ENCODE data around the gene LDLRAD1. TPM values are rescaled to one million over a fixed set of nuclear protein-coding genes. Genes with fewer than 3 reads are reported as not detected.

The LDLRAD1 gene
- total and polyA plus RNA-seq, 4 donors = 8.0 to 30.1 (median 26.8) TPM

DNA sequence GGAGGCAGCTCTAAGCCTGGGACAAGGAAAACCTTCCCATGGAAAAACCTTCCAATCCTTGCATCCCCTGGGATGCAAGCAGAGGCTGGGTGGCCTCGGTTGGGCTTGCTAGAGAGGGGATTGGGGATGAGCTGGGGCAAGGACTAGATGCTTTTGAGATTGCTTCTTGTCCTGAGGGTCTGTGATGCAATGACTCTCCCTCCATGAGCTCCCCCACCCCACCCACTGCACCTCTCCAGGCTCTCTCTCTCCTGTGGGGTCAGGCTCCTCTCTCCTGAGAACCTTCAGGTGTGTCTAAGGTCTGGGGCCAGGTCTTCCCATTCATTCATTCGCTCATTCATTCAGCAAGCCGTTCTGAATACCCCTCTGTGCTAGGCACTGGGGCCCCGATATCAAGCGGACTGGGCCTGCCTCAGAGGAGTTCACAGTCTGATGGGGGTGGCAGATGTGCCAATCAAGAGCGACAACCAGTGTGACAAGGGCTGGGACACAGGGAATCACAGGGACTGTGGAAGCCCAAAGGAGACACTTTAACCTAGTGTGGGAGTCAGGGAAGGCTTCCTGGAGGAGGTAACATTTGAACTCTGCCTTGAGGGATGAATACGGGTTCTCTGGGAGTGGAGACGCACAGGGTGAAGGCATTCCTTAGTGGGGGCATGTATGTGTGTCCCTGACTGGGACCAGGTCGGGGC lies 6.5 kb downstream of the LDLRAD1 start:
- no peaks in the 10 kb centered on the region for H3K36me3 ChIP-seq (ENCODE audit: control insufficient read depth in 4 of 4, insufficient read depth in 4 of 4, low read length in 4 of 4)
- WGBS, 2 donors = 85 to 89% methylated on average over 9 of the region's 9 CpGs
- H3K27me3 ChIP-seq (ENCODE audit: control insufficient read depth in 3 of 3, insufficient read depth in 3 of 3, low read length in 2 of 3) = peaks cover 0 to 2% (median 0%) of the 10 kb centered on the region in 3 donors
- TF ChIP-seq, protein P1, sequence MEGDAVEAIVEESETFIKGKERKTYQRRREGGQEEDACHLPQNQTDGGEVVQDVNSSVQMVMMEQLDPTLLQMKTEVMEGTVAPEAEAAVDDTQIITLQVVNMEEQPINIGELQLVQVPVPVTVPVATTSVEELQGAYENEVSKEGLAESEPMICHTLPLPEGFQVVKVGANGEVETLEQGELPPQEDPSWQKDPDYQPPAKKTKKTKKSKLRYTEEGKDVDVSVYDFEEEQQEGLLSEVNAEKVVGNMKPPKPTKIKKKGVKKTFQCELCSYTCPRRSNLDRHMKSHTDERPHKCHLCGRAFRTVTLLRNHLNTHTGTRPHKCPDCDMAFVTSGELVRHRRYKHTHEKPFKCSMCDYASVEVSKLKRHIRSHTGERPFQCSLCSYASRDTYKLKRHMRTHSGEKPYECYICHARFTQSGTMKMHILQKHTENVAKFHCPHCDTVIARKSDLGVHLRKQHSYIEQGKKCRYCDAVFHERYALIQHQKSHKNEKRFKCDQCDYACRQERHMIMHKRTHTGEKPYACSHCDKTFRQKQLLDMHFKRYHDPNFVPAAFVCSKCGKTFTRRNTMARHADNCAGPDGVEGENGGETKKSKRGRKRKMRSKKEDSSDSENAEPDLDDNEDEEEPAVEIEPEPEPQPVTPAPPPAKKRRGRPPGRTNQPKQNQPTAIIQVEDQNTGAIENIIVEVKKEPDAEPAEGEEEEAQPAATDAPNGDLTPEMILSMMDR (IDR thresholded peaks at IDR 0.05; ENCODE audit: control extremely low read depth, extremely low read depth) = no peak
- H3K4me1 ChIP-seq (ENCODE audit: control insufficient read depth in 5 of 5, insufficient read depth in 5 of 5, low read length in 5 of 5) = no peaks in the 10 kb centered on the region
- no peak overlapping the region for H3K27ac ChIP-seq (ENCODE audit: low read depth in 1 of 2, low read length in 1 of 2)
- DNase-seq (no peak), ATAC-seq (ENCODE audit: insufficient read depth, low FRiP score) (no peak)
- no peak overlapping the region for H3K9ac ChIP-seq (ENCODE audit: insufficient read depth in 1 of 2, low read length in 2 of 2)
- no peaks in the 10 kb centered on the region for H3K9me3 ChIP-seq (ENCODE audit: control insufficient read depth in 4 of 4, insufficient read depth in 3 of 4, low read length in 3 of 4)
- H3K4me3 ChIP-seq = no peak overlapping the region

DNA sequence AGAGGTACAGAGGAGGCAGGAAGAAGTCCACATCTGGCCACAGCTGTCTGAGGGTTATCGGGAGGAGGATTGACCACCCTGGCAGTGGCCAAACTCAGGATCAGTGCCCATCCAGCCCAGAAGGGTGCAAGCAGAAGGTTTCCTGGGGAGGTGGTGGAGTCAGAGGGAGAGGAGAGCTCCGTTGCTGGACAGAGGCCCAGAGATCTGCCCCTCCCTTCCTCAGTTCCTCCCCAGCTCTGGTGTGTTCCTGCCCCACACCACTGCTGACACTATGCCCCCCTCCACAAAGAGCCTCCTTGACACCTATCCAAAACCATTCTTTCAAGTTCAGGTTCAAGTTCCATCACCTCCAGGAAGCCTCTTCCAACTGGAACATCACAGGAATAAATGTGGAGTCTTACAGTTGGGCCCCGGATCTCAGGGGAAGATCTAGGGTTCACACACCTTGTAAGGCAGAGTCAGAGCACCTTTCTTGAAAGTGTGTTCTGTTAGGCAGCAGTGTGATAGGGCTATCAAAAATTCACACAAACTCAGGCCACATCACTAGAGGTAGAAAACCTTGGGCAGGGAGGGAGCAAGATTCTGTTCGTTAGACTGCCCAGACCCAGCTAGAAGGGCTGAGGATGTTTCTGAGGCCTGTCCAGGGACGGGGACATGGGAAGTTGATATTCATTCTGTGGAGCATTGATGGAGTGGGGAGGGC lies 7.4 kb downstream of the LDLRAD1 start:
- Histone ChIP-seq H3K27me3 (ENCODE audit: control insufficient read depth in 3 of 3, insufficient read depth in 3 of 3, low read length in 2 of 3) (peaks cover 0 to 2% (median 0%) of the 10 kb centered on the region in 3 donors), H3K4me3 (no peak overlapping the region), H3K27ac (ENCODE audit: low read depth in 1 of 2, low read length in 1 of 2) (no peak overlapping the region), H3K9ac (ENCODE audit: insufficient read depth in 1 of 2, low read length in 2 of 2) (no peak overlapping the region), H3K4me1 (ENCODE audit: control insufficient read depth in 5 of 5, insufficient read depth in 5 of 5, low read length in 5 of 5) (no peaks in the 10 kb centered on the region), H3K9me3 (ENCODE audit: control insufficient read depth in 4 of 4, insufficient read depth in 3 of 4, low read length in 3 of 4) (no peaks in the 10 kb centered on the region), H3K36me3 (ENCODE audit: control insufficient read depth in 4 of 4, insufficient read depth in 4 of 4, low read length in 4 of 4) (no peaks in the 10 kb centered on the region)
- DNase-seq = no peak
- TF ChIP-seq, protein P1 (IDR thresholded peaks at IDR 0.05; ENCODE audit: control extremely low read depth, extremely low read depth) = no peak
- 70 to 82% methylated on average over 5 of the region's 5 CpGs for WGBS, 2 donors
- no peak for ATAC-seq (ENCODE audit: insufficient read depth, low FRiP score)

DNA sequence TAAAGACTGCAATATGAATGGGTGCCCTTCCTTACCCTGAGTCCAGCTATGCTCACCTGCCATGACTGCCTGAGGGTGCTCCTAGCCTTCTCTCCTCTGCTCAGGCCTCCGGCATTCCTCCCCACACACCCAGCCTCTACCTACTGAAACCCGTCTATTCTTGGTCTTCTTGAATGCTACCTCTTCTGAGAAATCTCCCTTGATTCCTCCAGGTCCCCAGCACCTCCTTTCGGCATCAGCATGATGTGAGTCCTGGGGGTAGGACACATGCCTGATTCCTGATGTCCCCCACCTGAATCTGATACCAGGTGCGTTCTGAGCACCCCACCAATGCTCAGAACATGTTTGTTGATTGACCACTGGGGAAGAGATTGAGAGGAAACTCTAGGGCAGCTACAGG lies 8.6 kb downstream of the LDLRAD1 start:
- WGBS, 2 donors = 89 to 93% methylated on average over 4 of the region's 4 CpGs
- H3K9me3 ChIP-seq (ENCODE audit: control insufficient read depth in 4 of 4, insufficient read depth in 3 of 4, low read length in 3 of 4) = no peaks in the 10 kb centered on the region
- H3K27me3 ChIP-seq (ENCODE audit: control insufficient read depth in 3 of 3, insufficient read depth in 3 of 3, low read length in 2 of 3) = peaks cover 0 to 2% (median 0%) of the 10 kb centered on the region in 3 donors
- ATAC-seq (ENCODE audit: insufficient read depth, low FRiP score) = no peak
- H3K9ac ChIP-seq (ENCODE audit: insufficient read depth in 1 of 2, low read length in 2 of 2) = no peak overlapping the region
- no peak for DNase-seq
- H3K27ac ChIP-seq (ENCODE audit: low read depth in 1 of 2, low read length in 1 of 2) = no peak overlapping the region
- no peak overlapping the region for H3K4me3 ChIP-seq
- no peaks in the 10 kb centered on the region for H3K36me3 ChIP-seq (ENCODE audit: control insufficient read depth in 4 of 4, insufficient read depth in 4 of 4, low read length in 4 of 4)
- TF ChIP-seq, protein P1 (IDR thresholded peaks at IDR 0.05; ENCODE audit: control extremely low read depth, extremely low read depth) = no peak
- H3K4me1 ChIP-seq (ENCODE audit: control insufficient read depth in 5 of 5, insufficient read depth in 5 of 5, low read length in 5 of 5) = no peaks in the 10 kb centered on the region

Data from lung (tissue), 12 donors.